Glomerular endothelial cell (primary cell): ENCODE results near the gene SORL1-AS1.
"Not testable (repeated sequence)": the region's sequence is repeated elsewhere in the genome, so short reads cannot be mapped to it uniquely, and the experiment has no call there.

Experiments
- DNase-seq: peaks from one replicate; pipeline ENCODE4 v3.0.0-alpha.2; 2011; ENCODE audit warnings: low read depth, low spot score; ENCODE audit errors: extremely low read depth

Gene SORL1-AS1

GRCh38 chr11:121452609-121453150, at the start of gene SORL1-AS1:
SORL1-AS1 (minus strand) TSS chr11:121452967.
- no peak for DNase-seq

GRCh38 chr11:121500717-121501116, 48.0 kb upstream of the SORL1-AS1 start:
- DNase-seq = no peak

GRCh38 chr11:121500275-121500674, 47.5 kb upstream of the SORL1-AS1 start:
- no peak for DNase-seq

- no peak for DNase-seq
Observed at GRCh38 chr11:121499405-121499804, 46.6 kb upstream of the SORL1-AS1 start.

- DNase-seq = no peak
Observed at GRCh38 chr11:121497176-121497998, 44.6 kb upstream of the SORL1-AS1 start.

- DNase-seq = no peak
Observed at GRCh38 chr11:121494355-121495099, 41.8 kb upstream of the SORL1-AS1 start.

GRCh38 chr11:121489823-121490222, 37.1 kb upstream of the SORL1-AS1 start:
- no peak for DNase-seq

- DNase-seq = no peak
Observed at GRCh38 chr11:121488641-121489040, 35.9 kb upstream of the SORL1-AS1 start.

GRCh38 chr11:121488170-121488569, 35.4 kb upstream of the SORL1-AS1 start:
- DNase-seq = no peak

- DNase-seq = no peak
Observed at GRCh38 chr11:121487191-121487590, 34.4 kb upstream of the SORL1-AS1 start.

GRCh38 chr11:121486054-121486453, 33.3 kb upstream of the SORL1-AS1 start:
- no peak for DNase-seq

GRCh38 chr11:121485216-121485615, 32.4 kb upstream of the SORL1-AS1 start:
- no peak for DNase-seq

GRCh38 chr11:121483805-121484480, 31.2 kb upstream of the SORL1-AS1 start:
- DNase-seq = no peak

GRCh38 chr11:121482231-121483129, 29.7 kb upstream of the SORL1-AS1 start:
- no peak for DNase-seq

GRCh38 chr11:121481484-121482230, 28.9 kb upstream of the SORL1-AS1 start:
- DNase-seq = not testable (repeated sequence)

GRCh38 chr11:121479698-121480238, 27.0 kb upstream of the SORL1-AS1 start:
- DNase-seq = no peak

GRCh38 chr11:121478895-121479697, 26.3 kb upstream of the SORL1-AS1 start:
- DNase-seq = no peak

- DNase-seq = no peak
Observed at GRCh38 chr11:121478226-121478894, 25.6 kb upstream of the SORL1-AS1 start.
